ENCODE measurements around the gene UIMC1. TPM values are rescaled to one million over a fixed set of nuclear protein-coding genes. Genes with fewer than 3 reads are reported as not detected.

The UIMC1 gene
- total RNA-seq, 1 donor from 2014 or later, result 40.9 TPM

DNA sequence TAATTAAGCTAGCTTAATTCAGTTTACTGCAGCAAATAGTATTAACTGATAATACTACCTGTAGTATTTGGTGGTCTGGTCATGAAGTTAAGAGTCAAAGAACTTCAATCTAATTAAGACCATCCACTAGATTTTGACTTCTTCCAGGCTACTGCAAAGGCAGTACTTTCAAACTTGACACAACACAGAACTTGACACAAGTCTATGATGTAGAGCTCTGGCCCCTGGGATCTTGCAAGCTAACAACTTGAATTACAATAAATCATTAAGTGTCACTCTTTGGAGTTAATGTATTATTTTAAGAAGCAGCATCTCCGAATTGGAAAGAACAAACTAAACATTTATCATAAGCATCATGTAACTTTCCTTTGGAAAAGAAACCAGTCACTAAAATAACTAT is 40.9 kb downstream of the UIMC1 start:
- H3K4me3 Mint-ChIP-seq (ENCODE audit: unreplicated experiment), result no peak overlapping the region
- DNase-seq (ENCODE audit: low spot score), result no peak
- no peaks in the 10 kb centered on the region for H3K9me3 Mint-ChIP-seq (ENCODE audit: unreplicated experiment)
- H3K36me3 Mint-ChIP-seq (ENCODE audit: low read depth, unreplicated experiment), result peaks cover 17% of the 10 kb centered on the region
- no peak overlapping the region for H3K27ac Mint-ChIP-seq (ENCODE audit: unreplicated experiment)
- H3K27me3 Mint-ChIP-seq (ENCODE audit: unreplicated experiment), result no peaks in the 10 kb centered on the region
- H3K4me1 Mint-ChIP-seq (ENCODE audit: unreplicated experiment), result peaks cover 1% of the 10 kb centered on the region
- TF ChIP-seq, protein P1, sequence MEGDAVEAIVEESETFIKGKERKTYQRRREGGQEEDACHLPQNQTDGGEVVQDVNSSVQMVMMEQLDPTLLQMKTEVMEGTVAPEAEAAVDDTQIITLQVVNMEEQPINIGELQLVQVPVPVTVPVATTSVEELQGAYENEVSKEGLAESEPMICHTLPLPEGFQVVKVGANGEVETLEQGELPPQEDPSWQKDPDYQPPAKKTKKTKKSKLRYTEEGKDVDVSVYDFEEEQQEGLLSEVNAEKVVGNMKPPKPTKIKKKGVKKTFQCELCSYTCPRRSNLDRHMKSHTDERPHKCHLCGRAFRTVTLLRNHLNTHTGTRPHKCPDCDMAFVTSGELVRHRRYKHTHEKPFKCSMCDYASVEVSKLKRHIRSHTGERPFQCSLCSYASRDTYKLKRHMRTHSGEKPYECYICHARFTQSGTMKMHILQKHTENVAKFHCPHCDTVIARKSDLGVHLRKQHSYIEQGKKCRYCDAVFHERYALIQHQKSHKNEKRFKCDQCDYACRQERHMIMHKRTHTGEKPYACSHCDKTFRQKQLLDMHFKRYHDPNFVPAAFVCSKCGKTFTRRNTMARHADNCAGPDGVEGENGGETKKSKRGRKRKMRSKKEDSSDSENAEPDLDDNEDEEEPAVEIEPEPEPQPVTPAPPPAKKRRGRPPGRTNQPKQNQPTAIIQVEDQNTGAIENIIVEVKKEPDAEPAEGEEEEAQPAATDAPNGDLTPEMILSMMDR (IDR thresholded peaks at IDR 0.05; ENCODE audit: unreplicated experiment), result no peak

DNA sequence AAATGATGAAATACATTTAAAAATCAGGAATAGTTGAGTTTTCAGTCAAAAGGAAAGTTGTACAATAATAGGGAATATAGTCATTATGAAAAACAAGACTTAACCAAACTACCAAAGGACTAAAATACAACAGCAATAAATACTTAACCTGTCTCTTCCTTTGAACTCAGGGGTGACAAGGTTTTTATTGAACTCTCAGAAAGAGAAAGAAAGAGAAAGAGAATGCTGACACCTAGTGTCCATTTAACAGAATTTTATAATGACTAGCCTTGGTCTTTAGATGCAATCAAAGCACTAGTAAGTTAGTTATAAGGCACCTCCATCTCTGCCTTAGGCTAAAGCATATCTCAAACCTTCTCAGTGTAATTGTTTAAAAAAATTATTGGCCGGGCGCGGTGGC is 47.5 kb downstream of the UIMC1 start:
- no peaks in the 10 kb centered on the region for H3K27me3 Mint-ChIP-seq (ENCODE audit: unreplicated experiment)
- no peak overlapping the region for H3K4me3 Mint-ChIP-seq (ENCODE audit: unreplicated experiment)
- DNase-seq (ENCODE audit: low spot score), result no peak
- H3K4me1 Mint-ChIP-seq (ENCODE audit: unreplicated experiment), result no peaks in the 10 kb centered on the region
- H3K36me3 Mint-ChIP-seq (ENCODE audit: low read depth, unreplicated experiment), result no peaks in the 10 kb centered on the region
- TF ChIP-seq, protein P1 (IDR thresholded peaks at IDR 0.05; ENCODE audit: unreplicated experiment), result peak; percentile 29
- H3K9me3 Mint-ChIP-seq (ENCODE audit: unreplicated experiment), result no peaks in the 10 kb centered on the region
- no peak overlapping the region for H3K27ac Mint-ChIP-seq (ENCODE audit: unreplicated experiment)

DNA sequence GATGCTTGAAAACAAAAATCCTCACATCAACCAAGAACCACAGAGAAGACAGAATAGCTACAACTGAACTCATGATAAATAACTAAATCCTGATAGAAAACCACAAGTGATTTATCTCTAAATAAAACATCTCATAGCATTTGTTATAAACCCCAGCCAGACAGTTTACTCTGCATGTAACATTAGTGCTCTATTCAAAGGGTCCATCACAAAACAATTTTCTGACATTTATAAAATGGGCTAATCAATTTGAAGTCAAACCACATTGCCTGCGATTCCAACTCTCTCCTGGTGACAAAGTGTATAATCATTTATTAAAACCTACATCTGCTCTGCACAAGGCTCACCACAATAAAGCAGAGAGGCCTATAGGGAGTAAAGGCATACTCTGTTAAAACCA is 49.8 kb downstream of the UIMC1 start:
- TF ChIP-seq, protein P1 (IDR thresholded peaks at IDR 0.05; ENCODE audit: unreplicated experiment), result no peak
- peaks cover 1% of the 10 kb centered on the region for H3K27me3 Mint-ChIP-seq (ENCODE audit: unreplicated experiment)
- H3K9me3 Mint-ChIP-seq (ENCODE audit: unreplicated experiment), result no peaks in the 10 kb centered on the region
- no peaks in the 10 kb centered on the region for H3K4me1 Mint-ChIP-seq (ENCODE audit: unreplicated experiment)
- H3K36me3 Mint-ChIP-seq (ENCODE audit: low read depth, unreplicated experiment), result no peaks in the 10 kb centered on the region
- no peak overlapping the region for H3K27ac Mint-ChIP-seq (ENCODE audit: unreplicated experiment)
- no peak for DNase-seq (ENCODE audit: low spot score)
- no peak overlapping the region for H3K4me3 Mint-ChIP-seq (ENCODE audit: unreplicated experiment)

DNA sequence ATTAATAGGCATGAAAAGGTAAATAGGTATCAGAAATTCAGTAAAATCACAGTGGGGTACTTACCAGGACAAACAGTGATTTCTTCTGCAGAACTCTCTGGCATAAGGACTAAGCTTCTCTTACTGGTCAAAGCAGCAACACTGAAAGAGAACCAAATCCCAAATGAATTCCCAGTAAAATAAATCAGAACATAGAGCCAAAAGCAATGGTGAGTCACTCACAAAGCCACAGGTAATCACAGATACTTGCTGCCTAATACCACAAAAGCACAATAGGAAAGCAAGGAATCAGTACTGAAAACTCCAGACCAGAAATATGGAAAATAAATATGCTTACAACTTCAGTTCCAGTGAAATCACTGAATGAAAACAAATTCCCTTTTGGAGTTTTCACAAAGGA is 50.7 kb downstream of the UIMC1 start:
- no peak overlapping the region for H3K4me3 Mint-ChIP-seq (ENCODE audit: unreplicated experiment)
- no peaks in the 10 kb centered on the region for H3K4me1 Mint-ChIP-seq (ENCODE audit: unreplicated experiment)
- peaks cover 5% of the 10 kb centered on the region for H3K36me3 Mint-ChIP-seq (ENCODE audit: low read depth, unreplicated experiment)
- no peaks in the 10 kb centered on the region for H3K9me3 Mint-ChIP-seq (ENCODE audit: unreplicated experiment)
- DNase-seq (ENCODE audit: low spot score), result no peak
- TF ChIP-seq, protein P1 (IDR thresholded peaks at IDR 0.05; ENCODE audit: unreplicated experiment), result no peak
- H3K27me3 Mint-ChIP-seq (ENCODE audit: unreplicated experiment), result peaks cover 1% of the 10 kb centered on the region
- H3K27ac Mint-ChIP-seq (ENCODE audit: unreplicated experiment), result no peak overlapping the region

DNA sequence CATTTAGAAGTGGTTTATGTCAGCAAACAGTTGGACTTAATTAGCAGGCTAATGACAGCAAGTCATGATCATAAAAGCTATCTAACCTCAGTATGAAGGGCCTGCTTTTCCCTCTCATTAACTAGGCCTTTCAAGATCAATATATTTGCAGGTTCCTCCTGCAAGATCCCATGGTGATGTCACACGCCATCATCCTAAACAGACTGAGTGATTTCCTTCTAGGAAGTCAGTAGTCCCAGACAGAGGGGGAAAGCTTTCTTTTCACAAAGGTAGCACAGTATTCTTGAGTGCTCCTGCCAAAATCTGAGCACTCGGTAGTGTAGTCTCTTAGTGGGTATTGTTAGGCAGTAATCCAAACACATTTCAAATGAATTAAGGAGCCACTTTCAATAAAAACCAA is 52.5 kb downstream of the UIMC1 start:
- TF ChIP-seq, protein P1 (IDR thresholded peaks at IDR 0.05; ENCODE audit: unreplicated experiment), result no peak
- Mint-ChIP-seq H3K4me1 (ENCODE audit: unreplicated experiment) (no peaks in the 10 kb centered on the region), H3K36me3 (ENCODE audit: low read depth, unreplicated experiment) (peaks cover 5% of the 10 kb centered on the region)

More for the DNA sequence above, 52.5 kb downstream of the UIMC1 start:
- Mint-ChIP-seq H3K4me3 (ENCODE audit: unreplicated experiment) (no peak overlapping the region), H3K27me3 (ENCODE audit: unreplicated experiment) (peaks cover 1% of the 10 kb centered on the region), H3K27ac (ENCODE audit: unreplicated experiment) (no peak overlapping the region), H3K9me3 (ENCODE audit: unreplicated experiment) (no peaks in the 10 kb centered on the region)
- no peak for DNase-seq (ENCODE audit: low spot score)

All from endothelial cell (in vitro differentiated cells).